ENCODE data around the gene BOLA2B. TPM values are rescaled to one million over a fixed set of nuclear protein-coding genes. Genes with fewer than 3 reads are reported as not detected.
"Not testable (repeated sequence)": the region's sequence is repeated elsewhere in the genome, so short reads cannot be mapped to it uniquely, and the experiment has no call there.

Gene BOLA2B
- total and polyA plus RNA-seq, 2 experiments from 2014 or later, result 350 to 659 TPM

DNA sequence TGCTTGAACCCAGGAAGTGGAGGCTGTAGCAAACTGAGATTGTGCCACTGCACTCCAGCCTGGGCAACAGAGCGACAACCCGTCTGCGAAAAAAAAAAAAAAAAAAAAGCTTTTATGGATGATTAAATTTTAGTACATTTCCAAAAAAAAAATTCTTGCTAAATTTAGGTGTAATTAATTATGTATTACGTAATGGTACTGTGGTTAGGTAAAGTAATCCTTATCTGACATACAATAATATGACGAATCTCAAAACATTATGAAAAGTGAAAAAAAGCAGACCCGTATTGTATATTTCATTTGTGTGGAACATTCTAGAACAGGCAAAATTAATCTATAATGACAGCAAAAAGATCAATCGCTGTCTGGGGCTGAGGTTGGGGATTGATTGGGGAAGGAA is 20.4 kb downstream of the BOLA2B start (continued):
- no peak for TF ChIP-seq ZNF331 (CRISPR knock-in tag; IDR thresholded peaks at IDR 0.05; ENCODE audit: low read depth)
- TF ChIP-seq NANOG (IDR thresholded peaks at IDR 0.05; ENCODE audit: borderline replicate concordance), result no peak
- TF ChIP-seq JUNB (IDR thresholded peaks at IDR 0.05; ENCODE audit: unreplicated experiment), result no peak

DNA sequence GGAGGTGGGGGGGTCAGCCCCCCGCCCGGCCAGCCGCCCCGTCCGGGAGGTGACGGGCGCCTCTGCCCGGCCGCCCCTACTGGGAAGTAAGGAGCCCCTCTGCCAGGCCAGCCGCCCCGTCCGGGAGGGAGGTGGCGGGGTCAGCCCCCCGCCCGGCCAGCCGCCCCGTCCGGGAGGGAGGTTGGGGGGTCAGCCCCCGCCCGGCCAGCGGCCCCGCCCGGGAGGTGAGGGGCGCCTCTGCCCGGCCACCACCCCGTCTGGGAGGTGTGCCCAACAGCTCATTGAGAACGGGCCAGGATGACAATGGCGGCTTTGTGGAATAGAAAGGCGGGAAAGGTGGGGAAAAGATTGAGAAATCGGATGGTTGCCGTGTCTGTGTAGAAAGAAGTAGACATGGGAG is 23.3 kb downstream of the BOLA2B start:
- H3K36me3 Mint-ChIP-seq (ENCODE audit: low read depth); H3K4me3 Mint-ChIP-seq; H2AFZ ChIP-seq; H3K9me2 ChIP-seq (ENCODE audit: insufficient read depth); H3K4me2 ChIP-seq; H3K4me1 ChIP-seq (ENCODE audit: insufficient read depth); DNase-seq (ENCODE audit: low spot score); H3K79me2 ChIP-seq (replicated peaks; ENCODE audit: insufficient read depth); H4K20me1 ChIP-seq (replicated peaks; ENCODE audit: insufficient read depth); ATAC-seq; H3K27ac ChIP-seq (ENCODE audit: low read depth); H3K4me1 Mint-ChIP-seq; H3K27ac Mint-ChIP-seq; H3K36me3 ChIP-seq (ENCODE audit: insufficient read depth); H3K4me3 ChIP-seq; H3K27me3 ChIP-seq (ENCODE audit: insufficient read depth); H3F3A ChIP-seq (replicated peaks; ENCODE audit: low read depth): not testable (repeated sequence)
- Mint-ChIP-seq H3K9me3 (peaks cover 19% of the 10 kb centered on the region), H3K27me3 (ENCODE audit: insufficient read depth, low read depth, poor library complexity) (peaks cover 10% of the 10 kb centered on the region)

DNA sequence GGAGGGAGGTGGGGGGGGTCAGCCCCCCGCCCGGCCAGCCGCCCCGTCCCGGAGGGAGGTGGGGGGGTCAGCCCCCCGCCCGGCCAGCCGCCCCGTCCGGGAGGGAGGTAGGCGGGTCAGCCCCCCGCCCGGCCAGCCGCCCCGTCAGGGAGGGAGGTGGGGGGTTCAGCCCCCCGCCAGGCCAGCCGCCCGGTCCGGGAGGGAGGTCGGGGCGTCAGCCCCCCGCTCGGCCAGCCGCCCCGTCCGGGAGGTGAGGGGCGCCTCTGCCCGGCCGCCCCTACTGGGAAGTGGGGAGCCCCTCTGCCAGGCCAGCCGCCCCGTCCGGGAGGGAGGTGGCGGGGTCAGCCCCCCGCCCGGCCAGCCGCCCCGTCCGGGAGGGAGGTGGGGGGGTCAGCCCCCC is 24.1 kb downstream of the BOLA2B start:
- not testable (repeated sequence) for H3K4me3 Mint-ChIP-seq; H3K4me1 ChIP-seq (ENCODE audit: insufficient read depth); H3K4me1 Mint-ChIP-seq; H3K4me2 ChIP-seq; DNase-seq (ENCODE audit: low spot score); H3K27ac ChIP-seq (ENCODE audit: low read depth); H3K36me3 ChIP-seq (ENCODE audit: insufficient read depth); H3K4me3 ChIP-seq; H3K79me2 ChIP-seq (replicated peaks; ENCODE audit: insufficient read depth); H3K27ac Mint-ChIP-seq; H2AFZ ChIP-seq; H3K27me3 ChIP-seq (ENCODE audit: insufficient read depth); H3K36me3 Mint-ChIP-seq (ENCODE audit: low read depth); ATAC-seq; H3K9me2 ChIP-seq (ENCODE audit: insufficient read depth); H3F3A ChIP-seq (replicated peaks; ENCODE audit: low read depth); H4K20me1 ChIP-seq (replicated peaks; ENCODE audit: insufficient read depth)
- Mint-ChIP-seq H3K27me3 (ENCODE audit: insufficient read depth, low read depth, poor library complexity) (peaks cover 10% of the 10 kb centered on the region), H3K9me3 (peaks cover 19% of the 10 kb centered on the region)

DNA sequence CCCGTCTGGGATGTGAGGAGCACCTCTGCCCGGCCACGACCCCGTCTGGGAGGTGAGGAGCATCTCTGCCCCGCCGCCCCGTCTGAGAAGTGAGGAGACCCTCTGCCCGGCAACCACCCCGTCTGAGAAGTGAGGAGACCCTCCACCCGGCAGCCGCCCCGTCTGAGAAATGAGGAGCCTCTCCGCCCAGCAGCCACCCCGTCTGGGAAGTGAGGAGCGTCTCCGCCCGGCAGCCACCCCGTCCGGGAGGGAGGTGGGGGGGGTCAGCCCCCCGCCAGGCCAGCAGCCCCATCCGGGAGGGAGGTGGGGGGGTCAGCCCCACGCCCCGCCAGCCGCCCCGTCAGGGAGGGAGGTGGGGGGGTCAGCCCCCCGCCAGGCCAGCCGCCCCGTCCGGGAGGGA is 24.7 kb downstream of the BOLA2B start:
- H3K9me3 Mint-ChIP-seq, result peaks cover 19% of the 10 kb centered on the region

DNA sequence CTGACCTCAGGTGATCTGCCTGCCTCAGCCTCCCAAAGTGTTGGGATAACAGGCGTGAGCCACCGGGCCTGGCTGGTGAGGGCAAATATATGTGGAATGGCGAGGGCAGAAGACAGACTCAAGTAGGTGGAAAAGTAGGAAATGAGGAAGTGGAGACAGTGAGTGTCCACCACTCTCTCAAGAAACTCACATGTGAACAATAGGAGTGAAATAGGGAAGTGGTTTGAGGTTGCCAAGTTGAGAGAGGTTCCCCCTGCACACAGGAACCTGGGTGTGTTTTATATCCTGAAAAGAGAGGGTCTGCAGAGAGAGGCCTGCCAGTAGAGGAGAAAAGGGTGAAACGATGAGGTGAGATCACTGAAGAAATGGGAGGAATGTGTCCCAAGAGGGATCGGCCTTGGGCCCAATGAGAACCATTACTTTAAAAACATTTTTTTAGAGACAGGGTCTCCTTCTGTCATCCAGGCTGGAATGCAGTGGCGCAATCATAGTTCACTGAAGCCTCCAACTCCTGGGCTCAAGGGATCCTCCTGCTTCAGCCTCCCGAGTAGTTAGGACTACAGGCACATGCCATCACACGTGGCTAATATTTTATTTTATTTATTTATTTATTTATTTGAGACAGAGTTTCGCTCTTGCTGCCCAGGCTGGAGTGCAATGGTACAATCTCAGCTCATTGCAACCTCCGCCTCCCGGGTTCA is 27.1 kb downstream of the BOLA2B start:
- Histone ChIP-seq H3K9me2 (ENCODE audit: insufficient read depth) (no peaks in the 10 kb centered on the region), H2AFZ (no peak overlapping the region), H3K4me1 (ENCODE audit: insufficient read depth) (no peaks in the 10 kb centered on the region), H3K27me3 (ENCODE audit: insufficient read depth) (no peaks in the 10 kb centered on the region), H3K27ac (ENCODE audit: low read depth) (no peak overlapping the region), H3F3A (replicated peaks; ENCODE audit: low read depth) (no peaks in the 10 kb centered on the region), H3K4me2 (no peak overlapping the region), H4K20me1 (replicated peaks; ENCODE audit: insufficient read depth) (no peaks in the 10 kb centered on the region), H3K79me2 (replicated peaks; ENCODE audit: insufficient read depth) (no peaks in the 10 kb centered on the region), H3K36me3 (ENCODE audit: insufficient read depth) (no peaks in the 10 kb centered on the region), H3K4me3 (no peak overlapping the region)
- Mint-ChIP-seq H3K27ac (no peak overlapping the region), H3K4me3 (no peak overlapping the region), H3K9me3 (peaks cover 15% of the 10 kb centered on the region), H3K36me3 (ENCODE audit: low read depth) (peaks cover 3% of the 10 kb centered on the region), H3K27me3 (ENCODE audit: insufficient read depth, low read depth, poor library complexity) (peaks cover 6% of the 10 kb centered on the region), H3K4me1 (no peaks in the 10 kb centered on the region)
- no peak for DNase-seq (ENCODE audit: low spot score)
- ATAC-seq, result no peak
- TF ChIP-seq EZH2phosphoT487 (IDR thresholded peaks at IDR 0.05; ENCODE audit: unreplicated experiment) (no peak), POLR2AphosphoS5 (IDR thresholded peaks at IDR 0.05; ENCODE audit: low read depth) (no peak), CREB1 (CRISPR knock-in tag; IDR thresholded peaks at IDR 0.05; ENCODE audit: low read depth) (no peak), ZNF331 (CRISPR knock-in tag; IDR thresholded peaks at IDR 0.05; ENCODE audit: low read depth) (no peak)
- TF ChIP-seq, protein P1, sequence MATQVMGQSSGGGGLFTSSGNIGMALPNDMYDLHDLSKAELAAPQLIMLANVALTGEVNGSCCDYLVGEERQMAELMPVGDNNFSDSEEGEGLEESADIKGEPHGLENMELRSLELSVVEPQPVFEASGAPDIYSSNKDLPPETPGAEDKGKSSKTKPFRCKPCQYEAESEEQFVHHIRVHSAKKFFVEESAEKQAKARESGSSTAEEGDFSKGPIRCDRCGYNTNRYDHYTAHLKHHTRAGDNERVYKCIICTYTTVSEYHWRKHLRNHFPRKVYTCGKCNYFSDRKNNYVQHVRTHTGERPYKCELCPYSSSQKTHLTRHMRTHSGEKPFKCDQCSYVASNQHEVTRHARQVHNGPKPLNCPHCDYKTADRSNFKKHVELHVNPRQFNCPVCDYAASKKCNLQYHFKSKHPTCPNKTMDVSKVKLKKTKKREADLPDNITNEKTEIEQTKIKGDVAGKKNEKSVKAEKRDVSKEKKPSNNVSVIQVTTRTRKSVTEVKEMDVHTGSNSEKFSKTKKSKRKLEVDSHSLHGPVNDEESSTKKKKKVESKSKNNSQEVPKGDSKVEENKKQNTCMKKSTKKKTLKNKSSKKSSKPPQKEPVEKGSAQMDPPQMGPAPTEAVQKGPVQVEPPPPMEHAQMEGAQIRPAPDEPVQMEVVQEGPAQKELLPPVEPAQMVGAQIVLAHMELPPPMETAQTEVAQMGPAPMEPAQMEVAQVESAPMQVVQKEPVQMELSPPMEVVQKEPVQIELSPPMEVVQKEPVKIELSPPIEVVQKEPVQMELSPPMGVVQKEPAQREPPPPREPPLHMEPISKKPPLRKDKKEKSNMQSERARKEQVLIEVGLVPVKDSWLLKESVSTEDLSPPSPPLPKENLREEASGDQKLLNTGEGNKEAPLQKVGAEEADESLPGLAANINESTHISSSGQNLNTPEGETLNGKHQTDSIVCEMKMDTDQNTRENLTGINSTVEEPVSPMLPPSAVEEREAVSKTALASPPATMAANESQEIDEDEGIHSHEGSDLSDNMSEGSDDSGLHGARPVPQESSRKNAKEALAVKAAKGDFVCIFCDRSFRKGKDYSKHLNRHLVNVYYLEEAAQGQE (IDR thresholded peaks at IDR 0.05; ENCODE audit: unreplicated experiment), result no peak
- TF ChIP-seq, protein P2, sequence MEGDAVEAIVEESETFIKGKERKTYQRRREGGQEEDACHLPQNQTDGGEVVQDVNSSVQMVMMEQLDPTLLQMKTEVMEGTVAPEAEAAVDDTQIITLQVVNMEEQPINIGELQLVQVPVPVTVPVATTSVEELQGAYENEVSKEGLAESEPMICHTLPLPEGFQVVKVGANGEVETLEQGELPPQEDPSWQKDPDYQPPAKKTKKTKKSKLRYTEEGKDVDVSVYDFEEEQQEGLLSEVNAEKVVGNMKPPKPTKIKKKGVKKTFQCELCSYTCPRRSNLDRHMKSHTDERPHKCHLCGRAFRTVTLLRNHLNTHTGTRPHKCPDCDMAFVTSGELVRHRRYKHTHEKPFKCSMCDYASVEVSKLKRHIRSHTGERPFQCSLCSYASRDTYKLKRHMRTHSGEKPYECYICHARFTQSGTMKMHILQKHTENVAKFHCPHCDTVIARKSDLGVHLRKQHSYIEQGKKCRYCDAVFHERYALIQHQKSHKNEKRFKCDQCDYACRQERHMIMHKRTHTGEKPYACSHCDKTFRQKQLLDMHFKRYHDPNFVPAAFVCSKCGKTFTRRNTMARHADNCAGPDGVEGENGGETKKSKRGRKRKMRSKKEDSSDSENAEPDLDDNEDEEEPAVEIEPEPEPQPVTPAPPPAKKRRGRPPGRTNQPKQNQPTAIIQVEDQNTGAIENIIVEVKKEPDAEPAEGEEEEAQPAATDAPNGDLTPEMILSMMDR (conservative IDR thresholded peaks at IDR 0.05; ENCODE audit: low read depth in 2 of 2), result no peak

More for the DNA sequence above, 24.7 kb downstream of the BOLA2B start:
- not testable (repeated sequence) for H3K27ac ChIP-seq (ENCODE audit: low read depth); ATAC-seq; H3K9me2 ChIP-seq (ENCODE audit: insufficient read depth); H3K4me1 Mint-ChIP-seq; H3K4me3 Mint-ChIP-seq; H3K27ac Mint-ChIP-seq; H3K4me2 ChIP-seq; H3F3A ChIP-seq (replicated peaks; ENCODE audit: low read depth); H3K79me2 ChIP-seq (replicated peaks; ENCODE audit: insufficient read depth); DNase-seq (ENCODE audit: low spot score); H3K4me3 ChIP-seq; H2AFZ ChIP-seq; H4K20me1 ChIP-seq (replicated peaks; ENCODE audit: insufficient read depth); H3K36me3 ChIP-seq (ENCODE audit: insufficient read depth); H3K4me1 ChIP-seq (ENCODE audit: insufficient read depth); H3K27me3 ChIP-seq (ENCODE audit: insufficient read depth); H3K36me3 Mint-ChIP-seq (ENCODE audit: low read depth)
- peaks cover 10% of the 10 kb centered on the region for H3K27me3 Mint-ChIP-seq (ENCODE audit: insufficient read depth, low read depth, poor library complexity)

Measured in GM23338 (cell line).